Left ventricle myocardium inferior (tissue), 1 donor: ENCODE data around the gene RBPJL. TPM values are rescaled to one million over a fixed set of nuclear protein-coding genes. Genes with fewer than 3 reads are reported as not detected.
A peak's percentile ranks its signal among the peaks of the same experiment; 100 is the strongest.

Source experiments
- DNase-seq: peaks from one replicate; pipeline ENCODE4 v3.0.0-alpha.2; 2020
- H3K27ac ChIP-seq: fragments of 200-600 bp; replicated peaks from 2 replicates; pipeline ENCODE4 v1.8.0; 2021
- H3K27me3 ChIP-seq: fragments of 200-600 bp; 2 replicates; pipeline ENCODE4 v1.8.0; 2021; ENCODE audit warnings: low read depth
- H3K36me3 ChIP-seq: fragments of 200-600 bp; 2 replicates; pipeline ENCODE4 v1.8.0; 2021
- H3K4me1 ChIP-seq: fragments of 200-600 bp; 2 replicates; pipeline ENCODE4 v1.8.0; 2021
- H3K4me3 ChIP-seq: fragments of 200-600 bp; 2 replicates; pipeline ENCODE4 v1.8.0; 2021; ENCODE audit warnings: mild to moderate bottlenecking, moderate library complexity
- H3K9me3 ChIP-seq: fragments of 200-600 bp; replicated peaks from 2 replicates; pipeline ENCODE4 v1.8.0; 2021
- CTCF ChIP-seq: fragments of 200-600 bp; IDR thresholded peaks from 2 replicates; pipeline ENCODE4 v1.8.0; 2021; ENCODE audit warnings: antibody characterized with exemption, mild to moderate bottlenecking, borderline replicate concordance
- intact Hi-C: fragments of 100-400 bp; cut with micrococcal nuclease; formaldehyde crosslinking; loops from one replicate; pipeline ENCODE4 v1.11.0; 2022
- total RNA-seq: library from RNA; stranded (reverse); fragmentation: NEBNext Ultra II Directional; extraction: Animal tissue kit (Norgen Biotek cat#: 25700); gene quantifications from one replicate; pipeline ENCODE4 v1.2.1, GENCODE V29; 2021
- donor health status: DM: no; HTN: yes; CAD: no; lungs with severe emphysema.

RBPJL gene
- total RNA-seq, 1 donor from 2014 or later: not detected

GRCh38 chr20:45307076-45307640 is 518 bp downstream of the RBPJL start:
- no peak for TF ChIP-seq CTCF
- H3K36me3 ChIP-seq: no peaks in the 10 kb centered on the region
- no peak overlapping the region for H3K27ac ChIP-seq
- no peaks in the 10 kb centered on the region for H3K9me3 ChIP-seq
- intact Hi-C loops: no loop called here
- H3K27me3 ChIP-seq: peaks cover 100% of the 10 kb centered on the region
- H3K4me1 ChIP-seq: peaks cover 4% of the 10 kb centered on the region
- H3K4me3 ChIP-seq: no peak overlapping the region
- no peak for DNase-seq

GRCh38 chr20:45308117-45308778 is 1.6 kb downstream of the RBPJL start, which contains the start of gene MATN4:
MATN4 (minus strand) TSS chr20:45308299; CDS start chr20:45305582, 2,717 bp downstream.
- Histone ChIP-seq H3K4me1 (peaks cover 4% of the 10 kb centered on the region), H3K27ac (no peak within 1 kb of the TSS), H3K27me3 (peaks cover 94% of the 10 kb centered on the region), H3K4me3 (no peak within 1 kb of the TSS), H3K36me3 (no peaks in the 10 kb centered on the region), H3K9me3 (no peaks in the 10 kb centered on the region)
- peak; percentile 33 for TF ChIP-seq CTCF
- no peak for DNase-seq
- intact Hi-C loops: no loop called here

GRCh38 chr20:45309075-45309474 is 2.4 kb downstream of the RBPJL start:
- Histone ChIP-seq H3K27me3 (peaks cover 94% of the 10 kb centered on the region), H3K4me1 (peaks cover 4% of the 10 kb centered on the region), H3K4me3 (no peak overlapping the region), H3K36me3 (no peaks in the 10 kb centered on the region), H3K9me3 (no peaks in the 10 kb centered on the region), H3K27ac (no peak overlapping the region)
- intact Hi-C loops: no loop called here
- TF ChIP-seq CTCF: no peak
- DNase-seq: no peak

- peak; percentile 76 for TF ChIP-seq CTCF
- Histone ChIP-seq H3K36me3 (no peaks in the 10 kb centered on the region), H3K4me3 (no peak overlapping the region), H3K27ac (no peak overlapping the region), H3K4me1 (no peaks in the 10 kb centered on the region), H3K9me3 (no peaks in the 10 kb centered on the region), H3K27me3 (peaks cover 94% of the 10 kb centered on the region)
- intact Hi-C loops: no loop called here
- peak; percentile 40 for DNase-seq
These were observed 5.1 kb downstream of the RBPJL start for GRCh38 chr20:45311589-45312211.

- DNase-seq: no peak
- Histone ChIP-seq H3K4me1 (no peaks in the 10 kb centered on the region), H3K4me3 (no peak overlapping the region), H3K27ac (no peak overlapping the region), H3K27me3 (peaks cover 94% of the 10 kb centered on the region), H3K9me3 (no peaks in the 10 kb centered on the region), H3K36me3 (no peaks in the 10 kb centered on the region)
- intact Hi-C loops: no loop called here
- TF ChIP-seq CTCF: no peak
These were observed 5.6 kb downstream of the RBPJL start for GRCh38 chr20:45312241-45312640.
